Immature natural killer cell (primary cell): Measurements from ENCODE around the gene TBKBP1. TPM values are rescaled to one million over a fixed set of nuclear protein-coding genes. Genes with fewer than 3 reads are reported as not detected.
A peak's percentile ranks its signal among the peaks of the same experiment; 100 is the strongest.

Source experiments
- DNase-seq, 3 donors: peaks; one replicate each; pipeline ENCODE4 v3.0.0; 2022; ENCODE audit warnings: mixed read lengths in 1 of 3
- H3K27ac Mint-ChIP-seq, 6 donors: one replicate each; pipeline ENCODE4 v1.8.0; 2020; ENCODE audit warnings: mixed read lengths in 6 of 6, mild to moderate bottlenecking in 5 of 6, inconsistent platforms in 4 of 6, moderate library complexity in 3 of 6
- H3K27me3 Mint-ChIP-seq, 3 donors: one replicate each; pipeline ENCODE4 v1.8.0; 2020 to 2021; ENCODE audit warnings: low read depth in 3 of 3, mild to moderate bottlenecking in 3 of 3, mixed read lengths in 3 of 3, moderate library complexity in 3 of 3, inconsistent platforms in 1 of 3
- H3K36me3 Mint-ChIP-seq, 3 donors: one replicate each; pipeline ENCODE4 v1.8.0; 2020; ENCODE audit warnings: mixed read lengths in 3 of 3, inconsistent platforms in 2 of 3, mild to moderate bottlenecking in 2 of 3
- H3K4me1 Mint-ChIP-seq, 2 donors: one replicate each; pipeline ENCODE4 v1.8.0; 2020; ENCODE audit warnings: inconsistent platforms in 2 of 2, mild to moderate bottlenecking in 2 of 2, mixed read lengths in 2 of 2, moderate library complexity in 1 of 2
- H3K4me3 Mint-ChIP-seq, 5 donors: one replicate each; pipeline ENCODE4 v1.8.0; 2020; ENCODE audit warnings: mild to moderate bottlenecking in 5 of 5, mixed read lengths in 5 of 5, inconsistent platforms in 3 of 5, moderate library complexity in 3 of 5
- H3K9me3 Mint-ChIP-seq, 6 donors: one replicate each; pipeline ENCODE4 v1.8.0; 2020; ENCODE audit warnings: mild to moderate bottlenecking in 6 of 6, mixed read lengths in 6 of 6, inconsistent platforms in 4 of 6, moderate library complexity in 3 of 6
- polyA plus RNA-seq, 3 donors: library from polyadenylated mRNA; unstranded; fragments of 300-500 nt; fragmentation: Illumina TruSeq; gene quantifications; one replicate each; pipeline ENCODE4 v1.2.3, GENCODE V29; 2021

Gene TBKBP1
- 1 to 10 TPM; 1.3 to 2.3 (median 2.2) TPM for polyA plus RNA-seq

- Mint-ChIP-seq H3K9me3 (no peaks in the 10 kb centered on the region), H3K4me1 (peaks cover 53% of the 10 kb centered on the region in 2 donors), H3K27ac (peak within 1 kb of the TSS; percentile 80 to 90 (median 90)), H3K4me3 (peak within 1 kb of the TSS; percentile 89 to 97 (median 91)), H3K27me3 (peaks cover 5 to 11% (median 8%) of the 10 kb centered on the region in 3 donors), H3K36me3 (no peaks in the 10 kb centered on the region)
- DNase-seq, result peak; percentile 60 to 74 (median 63)
These were observed at the start of gene TBKBP1 for GRCh38 chr17:47693731-47694580. Gene TBKBP1 (plus strand): TSS chr17:47694161. CDS start chr17:47696113, 1,952 bp downstream.

- H3K27ac Mint-ChIP-seq, result no peak overlapping the region
- peaks cover 3 to 5% (median 4%) of the 10 kb centered on the region in 3 donors for H3K27me3 Mint-ChIP-seq
- no peak overlapping the region for H3K4me3 Mint-ChIP-seq
- DNase-seq, result no peak
- H3K36me3 Mint-ChIP-seq, result peaks cover 0 to 5% (median 0%) of the 10 kb centered on the region in 3 donors
- peaks cover 11 to 13% of the 10 kb centered on the region in 2 donors for H3K4me1 Mint-ChIP-seq
- no peaks in the 10 kb centered on the region for H3K9me3 Mint-ChIP-seq
These were observed 49.6 kb upstream of the TBKBP1 start for GRCh38 chr17:47644324-47644723.

- Mint-ChIP-seq H3K4me3 (peak within 1 kb of the TSS; percentile 96 to 99 (median 97)), H3K9me3 (no peaks in the 10 kb centered on the region), H3K36me3 (peaks cover 0 to 23% (median 12%) of the 10 kb centered on the region in 3 donors), H3K27ac (peak within 1 kb of the TSS; percentile 96 to 99 (median 98)), H3K27me3 (peaks cover 7 to 14% (median 14%) of the 10 kb centered on the region in 3 donors), H3K4me1 (peaks cover 41 to 52% of the 10 kb centered on the region in 2 donors)
- peak; percentile 99 for DNase-seq
These were observed 44.6 kb upstream of the TBKBP1 start, which contains the start of gene KPNB1 for GRCh38 chr17:47649153-47649971. Gene KPNB1 (plus strand): TSS chr17:47649919. CDS start chr17:47650245, 326 bp downstream.

GRCh38 chr17:47649972-47650524 lies 43.9 kb upstream of the TBKBP1 start:
- H3K27ac Mint-ChIP-seq, result peak overlapping the region; percentile 96 to 99 (median 98)
- H3K4me3 Mint-ChIP-seq, result peak overlapping the region; percentile 96 to 99 (median 97)
- no peaks in the 10 kb centered on the region for H3K9me3 Mint-ChIP-seq
- H3K36me3 Mint-ChIP-seq, result peaks cover 0 to 25% (median 12%) of the 10 kb centered on the region in 3 donors
- no peak for DNase-seq
- peaks cover 48 to 58% of the 10 kb centered on the region in 2 donors for H3K4me1 Mint-ChIP-seq
- H3K27me3 Mint-ChIP-seq, result peaks cover 7 to 14% (median 13%) of the 10 kb centered on the region in 3 donors

GRCh38 chr17:47650525-47651522 lies 43.1 kb upstream of the TBKBP1 start:
- peak; percentile 84 to 88 (median 86) for DNase-seq
- H3K36me3 Mint-ChIP-seq, result peaks cover 0 to 32% (median 19%) of the 10 kb centered on the region in 3 donors
- peak overlapping the region; percentile 73 to 93 (median 90) for H3K27ac Mint-ChIP-seq
- H3K4me1 Mint-ChIP-seq, result peaks cover 56 to 66% of the 10 kb centered on the region in 2 donors
- no peaks in the 10 kb centered on the region for H3K9me3 Mint-ChIP-seq
- H3K27me3 Mint-ChIP-seq, result peaks cover 7 to 14% (median 13%) of the 10 kb centered on the region in 3 donors
- H3K4me3 Mint-ChIP-seq, result peak overlapping the region; percentile 84 to 97 (median 86)

GRCh38 chr17:47651704-47652103 lies 42.3 kb upstream of the TBKBP1 start:
- Mint-ChIP-seq H3K4me1 (peaks cover 57 to 68% of the 10 kb centered on the region in 2 donors), H3K4me3 (peak overlapping the region in 3 of 5 donors; percentile 16 to 87 (median 68)), H3K27me3 (peaks cover 7 to 14% (median 13%) of the 10 kb centered on the region in 3 donors), H3K27ac (peak overlapping the region; percentile 47 to 90 (median 76)), H3K36me3 (peaks cover 2 to 37% (median 22%) of the 10 kb centered on the region in 3 donors), H3K9me3 (no peaks in the 10 kb centered on the region)
- no peak for DNase-seq

GRCh38 chr17:47652570-47652969 lies 41.4 kb upstream of the TBKBP1 start:
- Mint-ChIP-seq H3K4me1 (peaks cover 58 to 68% of the 10 kb centered on the region in 2 donors), H3K27me3 (peaks cover 7 to 14% (median 13%) of the 10 kb centered on the region in 3 donors), H3K9me3 (no peaks in the 10 kb centered on the region), H3K4me3 (no peak overlapping the region), H3K27ac (peak overlapping the region in 4 of 6 donors; percentile 7 to 76 (median 68)), H3K36me3 (peaks cover 3 to 44% (median 28%) of the 10 kb centered on the region in 3 donors)
- no peak for DNase-seq

GRCh38 chr17:47653442-47653841 lies 40.5 kb upstream of the TBKBP1 start:
- H3K27me3 Mint-ChIP-seq, result peaks cover 7 to 14% (median 13%) of the 10 kb centered on the region in 3 donors
- H3K4me3 Mint-ChIP-seq, result no peak overlapping the region
- no peaks in the 10 kb centered on the region for H3K9me3 Mint-ChIP-seq
- peaks cover 58 to 70% of the 10 kb centered on the region in 2 donors for H3K4me1 Mint-ChIP-seq
- no peak for DNase-seq
- H3K27ac Mint-ChIP-seq, result peak overlapping the region in 3 of 6 donors; percentile 24 to 51 (median 34)
- H3K36me3 Mint-ChIP-seq, result peaks cover 5 to 47% (median 31%) of the 10 kb centered on the region in 3 donors

GRCh38 chr17:47654991-47655390 lies 39.0 kb upstream of the TBKBP1 start:
- Mint-ChIP-seq H3K4me1 (peaks cover 57 to 69% of the 10 kb centered on the region in 2 donors), H3K27me3 (peaks cover 0 to 4% (median 4%) of the 10 kb centered on the region in 3 donors), H3K27ac (peak overlapping the region; percentile 15 to 74 (median 60)), H3K4me3 (no peak overlapping the region), H3K36me3 (peaks cover 10 to 52% (median 34%) of the 10 kb centered on the region in 3 donors), H3K9me3 (no peaks in the 10 kb centered on the region)
- no peak for DNase-seq

- DNase-seq, result peak; percentile 60 to 65 (median 65)
- peak overlapping the region; percentile 82 to 90 (median 86) for H3K4me3 Mint-ChIP-seq
- peaks cover 0 to 3% (median 0%) of the 10 kb centered on the region in 3 donors for H3K27me3 Mint-ChIP-seq
- H3K27ac Mint-ChIP-seq, result peak overlapping the region; percentile 85 to 97 (median 90)
- no peaks in the 10 kb centered on the region for H3K9me3 Mint-ChIP-seq
- peaks cover 38 to 43% of the 10 kb centered on the region in 2 donors for H3K4me1 Mint-ChIP-seq
- H3K36me3 Mint-ChIP-seq, result peaks cover 15 to 37% (median 28%) of the 10 kb centered on the region in 3 donors
These were observed 33.9 kb upstream of the TBKBP1 start for GRCh38 chr17:47660064-47660492.

GRCh38 chr17:47663912-47664623 lies 29.9 kb upstream of the TBKBP1 start:
- DNase-seq, result peak; percentile 62 to 70 (median 63)
- H3K9me3 Mint-ChIP-seq, result no peaks in the 10 kb centered on the region
- H3K27me3 Mint-ChIP-seq, result peaks cover 0 to 3% (median 0%) of the 10 kb centered on the region in 3 donors
- H3K36me3 Mint-ChIP-seq, result peaks cover 5 to 29% (median 16%) of the 10 kb centered on the region in 3 donors
- H3K4me3 Mint-ChIP-seq, result no peak overlapping the region
- H3K27ac Mint-ChIP-seq, result peak overlapping the region in 5 of 6 donors; percentile 56 to 81 (median 64)
- H3K4me1 Mint-ChIP-seq, result peaks cover 19 to 27% of the 10 kb centered on the region in 2 donors
